Stimulated activated CD8-positive, alpha-beta memory T cell treated with anti-CD3 and anti-CD28 coated beads, Interleukin-12 subunit alpha, Interleukin-12 subunit beta, amount 100 ng/mL, for 24 hours (primary cell): ENCODE measurements around the gene SASH1.
"Not testable (repeated sequence)": the region's sequence is repeated elsewhere in the genome, so short reads cannot be mapped to it uniquely, and the experiment has no call there.

Source experiments
- DNase-seq: peaks from one replicate; pipeline ENCODE4 v3.0.0-alpha.2; 2020; ENCODE audit errors: extremely low read depth

Gene SASH1

DNA sequence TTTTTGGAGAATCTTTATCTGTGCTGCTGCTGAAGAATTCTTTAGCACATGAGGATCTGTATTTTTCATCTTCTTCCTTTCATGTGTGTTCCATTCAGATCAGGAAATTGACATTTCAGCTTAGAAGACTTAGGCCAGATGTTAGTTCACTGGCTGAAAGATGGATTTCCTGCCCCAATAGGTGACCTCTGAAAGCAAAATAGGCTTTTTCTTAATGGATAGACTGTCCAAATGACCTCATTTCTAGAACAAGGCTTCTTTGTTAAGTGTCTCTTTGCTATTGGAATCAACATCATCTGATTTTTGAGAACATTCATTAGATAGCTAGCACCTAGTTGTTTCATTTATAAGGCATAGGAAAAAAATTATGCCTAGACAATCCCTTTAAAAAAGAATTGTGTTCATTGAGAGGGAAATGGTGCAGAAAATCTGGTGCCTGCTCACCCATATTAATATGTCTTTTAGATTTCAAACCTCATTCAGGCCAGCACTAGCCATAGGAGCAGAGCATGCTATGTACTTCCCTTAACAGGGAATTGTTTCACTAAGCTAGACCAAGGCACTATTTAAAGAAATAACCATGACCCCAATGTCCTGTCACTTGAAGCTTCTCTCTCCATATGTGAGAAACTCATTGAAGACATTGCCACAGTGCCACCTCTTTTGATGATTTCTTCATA, 13.6 kb upstream of the SASH1 start:
- no peak for DNase-seq

DNA sequence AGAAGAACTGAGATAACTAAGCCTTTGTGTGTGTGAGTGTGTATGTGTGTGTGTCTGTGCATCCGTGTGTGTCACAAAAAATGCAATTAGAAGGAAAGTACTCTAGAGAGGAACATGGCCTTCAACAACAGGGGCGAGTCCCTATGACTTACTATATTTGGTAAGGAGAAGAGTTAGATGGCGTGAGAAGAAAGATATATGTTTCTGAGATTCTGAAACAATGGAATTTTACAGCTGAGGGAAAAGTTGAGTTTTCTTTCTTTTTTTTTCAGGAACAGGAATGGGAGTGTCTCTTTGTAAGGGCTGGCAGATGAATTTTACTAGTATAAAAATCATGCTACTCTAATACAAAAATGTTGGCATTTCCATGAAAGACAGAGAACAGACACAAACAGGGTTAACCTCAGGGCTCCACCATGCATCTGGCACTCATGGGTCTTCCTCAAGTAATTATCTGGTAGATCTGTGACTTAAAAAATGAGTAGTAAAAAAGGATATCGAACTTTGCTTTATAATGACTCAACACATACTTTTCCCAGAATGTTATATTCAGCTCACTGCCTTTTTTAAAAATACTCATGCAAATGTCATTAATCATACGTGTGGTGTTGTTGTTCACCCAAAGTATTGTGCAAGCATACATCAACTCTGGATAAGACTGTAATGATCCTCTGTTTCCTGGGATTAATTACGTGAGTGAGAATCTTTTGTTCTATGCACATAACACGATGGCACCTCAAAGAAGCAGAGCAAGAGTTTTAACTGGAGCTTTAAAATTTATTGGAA, 12.8 kb upstream of the SASH1 start:
- no peak for DNase-seq

DNA sequence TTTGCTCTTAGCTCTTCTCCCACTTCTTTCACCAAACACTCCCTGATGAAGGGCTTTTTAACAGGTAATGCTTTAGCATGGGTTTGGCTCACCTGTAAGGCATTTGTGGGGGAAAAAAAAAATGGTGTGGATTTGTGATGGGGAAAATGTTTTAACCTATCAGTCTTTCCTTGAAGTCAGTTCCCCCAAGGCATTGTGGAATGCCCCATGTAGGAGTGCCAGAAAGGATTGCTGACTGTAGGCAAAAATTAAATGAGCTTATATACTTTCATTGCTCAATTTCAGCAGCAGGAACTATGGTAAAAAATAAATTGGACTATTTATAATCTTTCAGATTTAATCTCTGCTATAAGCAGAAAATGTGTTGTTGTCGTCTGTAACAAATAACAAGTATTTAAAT, 10.6 kb upstream of the SASH1 start:
- no peak for DNase-seq

DNA sequence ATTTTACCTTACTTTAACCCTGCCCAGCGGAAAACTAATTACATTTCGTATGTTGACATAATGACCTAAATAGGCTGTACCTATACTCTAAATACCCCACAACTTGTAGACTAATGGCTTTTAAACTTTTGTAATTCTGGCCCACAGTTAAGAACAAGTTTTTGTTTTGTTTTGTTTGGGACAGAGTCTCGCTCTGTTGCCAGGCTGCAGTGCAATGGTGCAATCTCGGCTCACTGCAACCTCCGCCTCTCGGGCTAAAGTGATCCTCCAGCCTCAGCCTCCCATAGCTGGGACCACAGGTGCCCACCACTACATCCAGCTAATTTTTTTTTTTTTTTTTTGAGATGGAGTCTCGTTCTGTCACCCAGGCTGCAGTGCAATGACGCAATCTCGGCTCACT, 5.7 kb upstream of the SASH1 start:
- no peak for DNase-seq

DNA sequence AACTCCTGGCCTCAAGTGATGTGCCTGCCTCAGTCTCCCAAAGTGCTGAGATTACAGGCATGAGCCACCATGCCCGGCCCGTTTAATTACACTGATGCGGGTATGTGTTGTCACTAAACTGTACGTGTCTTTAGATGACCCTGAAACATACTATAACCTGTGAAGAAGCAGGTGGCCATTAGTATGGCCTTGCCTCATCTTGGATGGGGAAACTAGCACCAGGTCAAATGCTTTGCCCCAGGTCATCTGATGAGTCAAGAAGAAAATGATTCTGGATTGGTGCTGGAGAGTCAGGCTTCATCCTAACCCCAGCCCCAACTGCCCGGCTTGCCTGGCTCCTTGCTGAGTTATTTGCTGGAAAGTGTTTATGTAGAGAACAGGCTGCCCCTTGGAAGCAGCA, 2.9 kb upstream of the SASH1 start:
- DNase-seq: no peak

DNA sequence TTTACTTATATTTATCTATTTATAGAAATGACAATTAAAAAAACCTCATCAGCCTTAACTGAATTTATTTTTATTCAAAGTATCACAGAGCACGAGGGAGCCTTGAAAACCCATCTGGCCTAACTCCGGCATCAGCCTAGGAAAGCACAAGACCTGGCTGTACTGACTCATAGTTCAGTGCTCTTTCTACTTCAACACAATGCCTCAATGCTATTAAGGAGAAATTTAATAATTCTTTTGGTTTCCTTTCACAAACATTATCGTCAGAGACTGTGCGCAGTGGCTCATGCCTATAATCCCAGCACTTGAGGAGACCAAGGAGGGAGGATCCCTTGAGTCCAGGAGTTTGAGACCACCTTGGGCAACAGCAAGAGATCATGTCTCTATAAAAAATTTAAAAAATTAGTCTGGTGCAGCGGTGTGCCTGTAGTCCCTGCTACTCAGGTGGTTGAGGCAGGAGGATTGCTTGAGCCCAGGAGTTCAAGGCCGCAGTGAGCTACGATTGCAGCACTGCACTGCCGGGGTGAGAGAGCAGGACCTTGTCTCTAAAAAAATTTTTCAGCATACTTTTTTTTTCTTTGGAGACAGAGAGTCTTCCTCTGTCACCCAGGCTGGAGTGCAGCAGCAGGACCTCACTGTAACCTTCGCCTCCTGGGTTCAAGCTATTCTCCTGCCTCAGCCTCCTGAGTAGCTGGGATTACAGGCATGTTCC, 1.9 kb upstream of the SASH1 start:
- no peak for DNase-seq

DNA sequence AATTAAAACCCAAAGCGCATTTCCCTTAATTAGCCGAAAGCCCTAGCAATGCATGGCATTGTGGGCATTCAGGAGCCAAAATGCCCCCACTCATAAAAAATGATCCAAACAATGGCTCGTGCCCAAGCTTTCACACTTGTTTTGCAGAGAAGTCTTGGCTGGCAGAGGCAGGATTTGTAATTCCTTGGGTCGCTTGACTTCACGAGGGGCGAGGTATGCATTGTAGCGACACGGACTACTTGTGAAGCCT, 613 bp upstream of the SASH1 start:
- DNase-seq: no peak

DNA sequence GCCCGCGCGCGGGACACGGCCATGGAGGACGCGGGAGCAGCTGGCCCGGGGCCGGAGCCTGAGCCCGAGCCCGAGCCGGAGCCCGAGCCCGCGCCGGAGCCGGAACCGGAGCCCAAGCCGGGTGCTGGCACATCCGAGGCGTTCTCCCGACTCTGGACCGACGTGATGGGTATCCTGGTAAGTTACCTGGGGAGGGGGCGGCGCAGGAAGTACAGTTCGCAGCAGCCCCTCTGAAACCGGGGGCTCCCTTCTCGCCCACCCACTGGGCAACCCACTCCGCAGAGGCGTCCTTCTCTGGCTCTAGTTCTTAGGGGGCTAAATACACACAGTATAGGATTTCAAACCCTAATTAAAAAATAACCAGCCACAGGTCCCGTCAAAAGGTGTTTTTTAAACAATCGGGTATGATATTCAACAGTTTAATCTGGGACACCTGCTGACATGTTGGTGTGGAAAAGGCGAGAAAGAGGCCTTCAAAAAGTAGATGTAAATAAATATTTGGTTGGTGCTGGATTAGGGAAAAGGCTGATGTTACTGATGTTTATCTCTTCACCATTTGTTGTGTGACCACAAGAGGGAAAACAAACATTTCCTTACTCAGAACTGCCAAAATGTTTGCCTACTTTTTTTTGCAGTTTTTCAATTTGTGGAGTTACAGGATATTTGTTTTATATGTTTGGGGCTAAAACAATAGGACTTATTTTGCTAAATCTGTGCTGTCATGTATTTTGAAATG, 577 bp downstream of the SASH1 start:
- no peak for DNase-seq

DNA sequence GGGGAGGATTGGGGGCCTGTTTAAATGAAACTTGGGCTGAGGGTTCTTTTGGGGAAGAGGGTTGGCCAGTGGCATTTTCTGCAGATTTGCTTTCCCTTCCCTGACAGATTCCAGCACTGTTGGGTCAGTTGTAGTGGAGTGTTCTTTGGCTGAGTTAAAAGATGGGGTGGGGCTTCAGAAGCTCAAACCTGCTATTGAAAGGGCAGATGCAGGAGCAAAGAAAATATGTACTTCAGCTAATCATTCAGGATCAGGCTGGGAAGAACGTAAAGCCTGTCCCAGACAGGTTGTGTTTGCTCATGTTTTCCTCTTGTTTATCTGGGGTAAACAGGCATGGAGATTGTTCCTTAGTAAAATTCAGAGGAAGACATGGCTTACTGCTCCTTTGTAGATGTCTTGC, 2.5 kb downstream of the SASH1 start:
- no peak for DNase-seq

DNA sequence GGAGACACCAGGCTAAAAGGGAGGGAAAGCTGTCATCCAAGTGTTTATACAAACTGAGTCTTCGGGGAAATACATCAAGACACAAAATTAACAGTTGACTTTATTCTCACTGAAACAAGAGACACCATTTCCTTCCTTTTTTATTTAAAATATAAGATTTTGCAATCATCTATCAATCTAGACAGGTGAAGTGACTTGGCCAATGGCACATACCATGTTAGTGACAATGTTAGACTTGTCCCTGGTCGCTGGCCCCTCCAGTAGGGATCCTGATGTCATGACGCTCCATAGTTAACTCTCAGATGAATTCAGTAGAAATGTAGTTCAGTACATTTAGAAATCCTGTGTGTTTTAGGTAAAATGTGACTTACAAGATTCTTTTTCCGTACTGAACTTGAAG, 2.9 kb downstream of the SASH1 start:
- DNase-seq: no peak

DNA sequence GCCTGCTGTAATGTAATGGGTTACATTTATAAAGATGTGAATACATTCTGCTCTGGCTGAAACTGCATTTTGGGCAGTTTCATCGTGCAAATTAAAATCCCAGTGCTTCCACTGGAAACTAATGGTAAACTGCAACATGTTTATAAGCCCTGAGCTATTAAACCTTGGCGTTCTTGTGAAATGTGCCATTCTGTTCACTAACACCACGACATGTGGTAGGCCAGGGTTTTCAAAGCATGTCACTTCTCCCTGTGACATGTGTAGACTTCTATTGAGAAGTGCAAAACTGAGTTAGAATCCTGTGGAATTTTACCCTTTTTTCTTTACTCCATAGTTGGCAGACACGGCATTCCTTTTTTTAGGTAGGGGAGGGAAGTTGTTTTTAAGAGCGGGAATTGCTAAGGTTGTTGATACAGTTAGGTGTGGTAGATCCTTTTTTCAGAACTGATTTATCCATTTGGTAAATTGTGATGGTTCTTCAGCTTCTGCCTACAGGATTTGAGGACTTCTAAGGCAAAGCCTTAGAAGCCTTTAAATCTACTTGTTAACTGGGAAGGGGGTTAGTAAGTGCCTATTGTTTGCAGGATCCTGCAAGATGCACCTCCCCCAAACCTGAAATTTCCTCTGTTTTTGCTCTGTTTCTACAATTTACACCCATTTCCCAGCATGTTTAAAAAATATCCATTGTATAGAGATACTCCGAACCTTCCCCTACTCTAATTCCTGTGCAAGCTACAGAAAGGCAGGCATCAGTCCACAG, 4.2 kb downstream of the SASH1 start:
- no peak for DNase-seq

DNA sequence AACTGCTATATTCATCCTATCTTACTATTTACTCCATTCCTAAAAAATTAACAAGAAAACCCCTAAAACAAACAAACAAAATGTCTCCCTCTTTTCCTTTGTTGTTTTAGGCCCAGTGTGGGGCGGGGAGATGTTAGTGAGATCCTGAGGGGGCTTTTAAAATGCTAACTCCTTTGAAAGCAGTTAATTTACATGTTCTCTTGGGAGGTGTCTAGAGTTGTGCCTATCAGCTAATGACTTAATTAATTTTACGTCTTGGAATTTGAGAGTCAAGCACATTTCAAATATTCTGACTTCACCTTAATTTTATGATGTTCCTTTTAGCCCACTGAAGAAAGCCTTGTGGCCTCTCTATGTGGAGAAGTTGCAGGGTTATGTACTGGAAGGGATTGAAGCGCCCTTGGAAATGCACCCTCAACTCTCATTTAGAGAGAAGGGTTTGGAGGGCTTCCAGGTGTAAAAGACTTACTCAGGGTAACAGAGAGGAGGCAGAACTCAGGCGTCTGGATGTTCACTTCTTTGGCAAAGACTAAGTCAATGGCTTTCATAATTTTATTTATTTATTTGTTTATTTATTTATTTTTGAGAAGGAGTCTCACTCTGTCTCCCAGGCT, 4.9 kb downstream of the SASH1 start:
- no peak for DNase-seq

DNA sequence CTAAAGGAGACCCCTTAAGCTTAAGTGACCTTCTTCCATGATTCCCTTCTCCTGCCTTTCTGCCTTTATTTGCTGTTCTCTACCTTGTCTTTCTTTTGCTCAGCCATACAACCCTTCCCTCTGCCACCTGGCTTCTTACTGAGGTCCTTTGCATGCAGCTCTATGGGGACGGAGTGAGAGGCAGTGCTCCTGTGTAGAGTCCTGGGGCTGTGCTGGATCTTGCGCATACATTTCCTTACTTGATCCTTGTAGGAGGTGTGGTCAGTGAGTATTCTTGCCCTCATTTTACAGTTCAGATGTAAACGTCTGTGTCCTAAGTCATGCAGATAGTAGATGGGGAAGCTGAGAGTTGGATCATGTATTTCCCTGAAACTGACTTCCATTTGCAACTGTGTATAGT, 5.7 kb downstream of the SASH1 start:
- no peak for DNase-seq

DNA sequence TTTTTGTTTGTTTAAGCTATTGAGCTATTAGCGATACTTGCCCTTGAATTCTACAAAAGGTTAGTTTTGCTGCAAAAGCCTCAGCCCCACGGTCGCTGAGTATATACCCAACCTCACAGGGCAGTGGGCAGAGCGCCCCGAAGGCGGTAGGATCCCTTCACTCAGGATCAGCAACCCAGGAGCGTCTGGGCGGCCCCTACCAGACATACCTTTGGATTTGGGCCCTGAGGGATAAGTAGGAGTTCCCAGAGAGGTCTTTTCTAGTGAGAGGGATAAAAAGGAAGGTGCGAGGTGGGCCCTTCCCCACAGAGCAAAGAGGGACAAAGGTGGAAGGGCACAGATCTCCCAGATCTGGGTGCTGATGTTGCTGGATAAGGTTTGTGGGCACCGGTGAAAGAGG, 6.1 kb downstream of the SASH1 start:
- no peak for DNase-seq

DNA sequence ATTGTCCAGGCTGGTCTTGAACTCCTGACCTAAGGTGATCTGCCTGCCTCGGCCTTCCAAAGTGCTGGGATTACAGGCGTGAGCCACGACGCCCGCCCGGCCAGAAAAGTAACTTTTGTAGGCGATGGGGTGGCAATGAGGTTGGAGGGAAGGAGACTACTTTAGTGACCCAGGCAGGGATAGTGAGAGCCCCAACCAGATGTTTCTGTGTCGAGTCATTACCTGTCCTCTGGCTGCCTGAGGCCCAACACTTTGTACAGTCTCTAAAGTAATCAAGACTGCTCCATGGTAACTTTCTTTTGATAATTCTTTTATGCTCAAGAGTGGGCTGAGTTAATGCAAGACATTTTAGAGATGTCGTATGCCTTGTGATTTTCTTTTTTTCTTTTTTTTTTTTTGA, 6.8 kb downstream of the SASH1 start:
- DNase-seq: no peak

DNA sequence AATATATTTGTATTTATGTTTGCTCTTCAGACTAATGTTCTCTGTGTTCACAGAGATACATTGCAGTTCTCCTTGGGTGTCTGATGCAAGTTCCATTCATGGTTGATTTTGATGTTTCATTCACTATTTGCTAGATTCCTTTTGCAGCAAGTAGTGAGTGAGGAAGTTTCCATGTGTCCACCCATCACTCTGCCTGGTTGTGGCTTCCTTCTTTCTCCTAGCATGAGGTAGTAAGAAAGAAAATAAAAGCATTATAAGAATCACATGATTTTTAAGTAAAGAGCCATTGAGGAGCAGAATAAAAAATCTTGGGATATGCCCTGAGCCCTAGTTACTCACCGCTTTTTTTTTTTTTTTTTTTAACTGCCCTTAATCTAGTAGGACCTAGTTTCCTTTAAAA, 8.7 kb downstream of the SASH1 start:
- no peak for DNase-seq

DNA sequence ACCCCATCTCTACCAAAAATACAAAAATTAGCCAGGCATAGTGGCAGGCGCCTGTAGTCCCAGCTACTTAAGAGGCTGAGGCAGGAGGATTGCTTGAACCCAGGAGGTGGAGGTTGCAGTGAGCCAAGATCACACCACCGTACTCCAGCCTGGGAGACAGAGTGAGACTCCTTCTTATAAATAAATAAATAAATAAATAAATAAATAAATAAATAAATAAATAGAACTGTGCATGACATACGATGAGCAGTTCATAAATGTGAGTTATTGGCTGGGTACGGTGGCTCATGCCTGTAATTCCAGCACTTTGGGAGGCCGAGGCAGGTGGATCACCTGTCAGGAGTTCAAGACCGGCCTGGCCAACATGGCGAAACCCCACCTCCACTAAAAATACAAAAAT, 9.8 kb downstream of the SASH1 start:
- DNase-seq: not testable (repeated sequence)

DNA sequence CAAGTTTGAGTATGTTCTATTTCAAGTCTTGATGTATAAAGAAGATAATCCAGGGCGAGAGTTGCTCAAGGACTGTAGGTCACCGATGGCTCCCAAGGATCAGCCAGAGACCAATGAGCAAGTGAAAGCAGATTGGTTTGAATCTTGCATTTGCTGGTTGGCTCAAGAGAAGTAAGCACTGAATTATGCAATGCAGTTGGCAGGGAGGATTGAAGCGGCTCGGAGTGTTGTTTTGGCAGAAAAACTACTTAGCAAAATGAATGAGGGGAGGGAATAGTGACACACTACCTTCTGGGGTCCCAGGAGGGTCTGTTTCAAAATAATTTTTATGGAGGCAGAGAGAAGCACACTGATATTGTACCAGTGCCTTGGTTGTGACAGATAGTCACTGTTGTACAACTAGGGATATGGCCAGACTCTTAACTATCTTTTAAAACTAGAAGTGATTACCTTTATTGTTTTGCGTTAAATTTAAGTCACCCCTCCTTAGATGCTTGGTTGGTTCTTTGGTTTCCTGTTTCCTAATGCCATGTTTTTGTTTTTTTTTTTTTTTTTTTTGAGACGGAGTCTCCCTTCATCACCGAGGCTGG, 15.7 kb downstream of the SASH1 start:
- DNase-seq: no peak

DNA sequence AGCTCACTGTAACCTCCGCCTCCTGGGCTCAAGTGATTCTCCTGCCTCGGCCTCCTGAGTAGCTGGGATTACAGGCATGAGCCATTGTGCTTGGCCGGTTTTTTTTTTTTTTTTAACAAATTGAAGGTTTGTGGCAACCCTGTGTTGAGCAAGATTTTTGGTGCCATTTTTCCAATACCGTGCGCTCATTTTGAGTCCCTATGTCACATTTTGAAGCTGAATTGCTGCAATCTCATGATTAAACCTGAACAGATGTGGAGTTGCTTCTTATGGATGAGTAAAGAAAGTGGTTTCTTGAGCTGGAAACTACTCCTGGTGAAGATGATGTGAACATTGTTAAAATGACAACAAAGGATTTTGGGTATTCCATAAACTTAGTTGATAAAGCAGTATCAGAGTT, 16.6 kb downstream of the SASH1 start:
- no peak for DNase-seq

DNA sequence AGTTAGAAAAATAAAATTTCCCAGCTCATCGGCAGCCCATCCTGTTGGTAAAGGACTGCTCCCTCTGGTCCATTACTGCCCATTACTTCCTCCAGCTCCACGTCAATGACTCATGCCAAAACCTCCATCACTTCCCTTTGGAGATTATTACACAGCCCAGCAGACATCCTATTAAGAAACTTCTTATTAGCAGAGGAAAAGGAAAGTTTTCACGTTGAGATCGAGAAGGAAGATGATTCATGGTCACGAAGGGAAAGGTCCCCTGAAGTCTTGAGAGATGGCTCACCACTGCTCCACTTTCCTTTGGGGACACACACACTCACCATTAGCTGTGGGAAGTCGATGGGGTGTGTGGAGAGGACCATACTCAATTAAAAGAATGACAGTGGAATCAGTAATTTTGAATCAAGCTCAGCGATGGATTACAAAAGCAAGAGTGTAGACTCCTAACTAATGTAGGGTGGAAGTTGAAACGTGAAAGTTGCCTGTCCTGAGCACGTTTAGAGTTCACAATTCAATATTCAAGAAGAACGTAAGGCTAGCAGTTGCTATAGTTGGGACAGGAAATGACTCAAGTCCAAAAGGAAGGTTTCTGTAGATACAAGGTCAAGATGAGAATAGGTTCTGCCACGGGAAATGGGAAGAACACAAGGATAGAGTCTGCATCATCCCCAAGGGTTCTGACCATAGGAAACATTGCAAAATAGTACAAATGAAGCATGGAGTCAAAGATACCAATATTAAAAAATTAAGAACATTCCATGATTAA, 21.6 kb downstream of the SASH1 start:
- no peak for DNase-seq
